Mesendoderm (in vitro differentiated cells): ENCODE data around the gene HNRNPUL1.

Experiments used
- DNase-seq: peaks from one replicate; pipeline ENCODE4 v3.0.0; 2013
- H2AK5ac ChIP-seq: 2 replicates; pipeline ENCODE4 v1.6.1; 2013; ENCODE audit warnings: low read length, inconsistent platforms
- H2BK120ac ChIP-seq: 2 replicates; pipeline ENCODE4 v1.6.1; 2013; ENCODE audit warnings: low read depth, mild to moderate bottlenecking, low read length, moderate library complexity, mixed read lengths
- H2BK15ac ChIP-seq: replicated peaks from 2 replicates; pipeline ENCODE4 v1.6.1; 2013; ENCODE audit warnings: low read depth, mild to moderate bottlenecking, moderate library complexity
- H2BK5ac ChIP-seq: 2 replicates; pipeline ENCODE4 v1.6.1; 2013; ENCODE audit warnings: low read length, inconsistent platforms
- H3K18ac ChIP-seq: 2 replicates; pipeline ENCODE4 v1.6.1; 2013; ENCODE audit warnings: mild to moderate bottlenecking, low read length, mixed read lengths
- H3K23ac ChIP-seq: one replicate; pipeline ENCODE4 v1.6.1; 2013; ENCODE audit warnings: low read length
- H3K27ac ChIP-seq: 2 replicates; pipeline ENCODE4 v1.5.1; 2013; ENCODE audit warnings: low read depth, mild to moderate bottlenecking, inconsistent platforms, low read length, moderate library complexity
- H3K27me3 ChIP-seq: 2 replicates; pipeline ENCODE4 v1.6.1; 2013; ENCODE audit warnings: low read length, control low read depth, mild to moderate bottlenecking, inconsistent platforms; ENCODE audit not compliant: insufficient read depth, poor library complexity
- H3K36me3 ChIP-seq: 2 replicates; pipeline ENCODE4 v1.6.1; 2013; ENCODE audit warnings: low read length, inconsistent platforms; ENCODE audit not compliant: control insufficient read depth, insufficient read depth
- H3K4ac ChIP-seq: one replicate; pipeline ENCODE4 v1.6.1; 2013; ENCODE audit warnings: low read depth, mild to moderate bottlenecking, low read length, moderate library complexity
- H3K4me1 ChIP-seq: 2 replicates; pipeline ENCODE4 v1.6.1; 2013; ENCODE audit warnings: low read depth, low read length, inconsistent platforms; ENCODE audit not compliant: control insufficient read depth
- H3K4me2 ChIP-seq: 2 replicates; pipeline ENCODE4 v1.6.1; 2013; ENCODE audit warnings: low read length
- H3K4me3 ChIP-seq: 2 replicates; pipeline ENCODE4 v1.5.1; 2013; ENCODE audit warnings: mild to moderate bottlenecking, low read length
- H3K56ac ChIP-seq: one replicate; pipeline ENCODE4 v1.6.1; 2013; ENCODE audit warnings: low read length
- H3K79me1 ChIP-seq: 2 replicates; pipeline ENCODE4 v1.6.1; 2013; ENCODE audit warnings: low read length, inconsistent platforms
- H3K79me2 ChIP-seq: 2 replicates; pipeline ENCODE4 v1.6.1; 2013; ENCODE audit warnings: mild to moderate bottlenecking, low read length; ENCODE audit not compliant: control insufficient read depth, insufficient read depth
- H3K9ac ChIP-seq: 2 replicates; pipeline ENCODE4 v1.6.1; 2013; ENCODE audit warnings: low read length, inconsistent platforms
- H4K5ac ChIP-seq: one replicate; pipeline ENCODE4 v1.6.1; 2013; ENCODE audit warnings: low read length
- H4K8ac ChIP-seq: one replicate; pipeline ENCODE4 v1.6.1; 2013; ENCODE audit warnings: low read depth, mild to moderate bottlenecking, control low read depth, low read length, moderate library complexity
- WGBS: extraction: QIAGEN DNeasy Blood & Tissue Kit; methylation state at CpG from one replicate; pipeline ENCODE4 v1.1.7; 2013; ENCODE audit warnings: low lambda C conversion rate, missing lambda C conversion rate; ENCODE audit not compliant: insufficient coverage; ENCODE audit errors: extremely low coverage; 5-methylcytosine and 5-hydroxymethylcytosine counted together

Gene HNRNPUL1

GRCh38 chr19:41238244-41238643 lies 25.9 kb upstream of the HNRNPUL1 start:
- Histone ChIP-seq H4K5ac (no peak overlapping the region), H3K79me2 (no peaks in the 10 kb centered on the region), H3K4me2 (no peak overlapping the region), H4K8ac (no peak overlapping the region), H3K4me3 (no peak overlapping the region), H3K23ac (no peak overlapping the region), H3K27me3 (no peaks in the 10 kb centered on the region), H3K36me3 (peaks cover 5% of the 10 kb centered on the region), H3K79me1 (no peaks in the 10 kb centered on the region), H3K56ac (no peak overlapping the region), H2BK120ac (no peak overlapping the region), H2AK5ac (no peak overlapping the region), H2BK15ac (no peak overlapping the region), H3K18ac (no peak overlapping the region), H3K4ac (no peak overlapping the region), H3K9ac (no peak overlapping the region), H3K27ac (no peak overlapping the region), H2BK5ac (no peak overlapping the region), H3K4me1 (no peaks in the 10 kb centered on the region)
- no peak for DNase-seq
- no CpG with 5 or more reads among the region's 10 CpGs for WGBS

DNA sequence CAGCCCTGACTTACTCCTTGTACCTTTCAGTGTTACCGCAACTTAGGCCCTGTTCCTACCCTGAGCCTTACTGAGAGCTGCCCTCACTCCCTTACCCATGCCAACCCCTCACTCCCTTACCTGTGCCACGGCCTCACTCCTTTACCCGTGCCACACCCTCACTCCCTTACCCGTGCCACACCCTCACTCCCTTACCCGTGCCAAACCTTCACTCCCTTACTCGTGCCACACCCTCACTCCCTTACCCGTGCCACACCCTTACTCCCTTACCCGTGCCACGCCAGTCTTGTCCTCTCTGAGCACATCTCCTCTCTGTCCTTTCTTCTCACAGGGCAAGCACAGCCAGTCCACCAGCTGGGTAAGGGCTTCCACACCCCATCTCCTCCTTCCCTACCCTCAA lies 24.8 kb upstream of the HNRNPUL1 start:
- WGBS, result no CpG with 5 or more reads among the region's 9 CpGs
- Histone ChIP-seq H4K8ac (no peak overlapping the region), H4K5ac (no peak overlapping the region)

GRCh38 chr19:41239961-41240574 lies 24.1 kb upstream of the HNRNPUL1 start:
- Histone ChIP-seq H3K27me3 (no peaks in the 10 kb centered on the region), H3K4me1 (no peaks in the 10 kb centered on the region), H3K4me2 (no peak overlapping the region), H3K36me3 (peaks cover 5% of the 10 kb centered on the region), H3K4me3 (no peak overlapping the region), H4K5ac (no peak overlapping the region), H3K79me1 (no peaks in the 10 kb centered on the region), H2AK5ac (no peak overlapping the region), H2BK5ac (no peak overlapping the region), H2BK120ac (no peak overlapping the region), H3K4ac (no peak overlapping the region), H3K79me2 (no peaks in the 10 kb centered on the region), H3K27ac (no peak overlapping the region), H4K8ac (no peak overlapping the region), H3K18ac (no peak overlapping the region), H3K23ac (no peak overlapping the region), H3K9ac (no peak overlapping the region), H2BK15ac (no peak overlapping the region), H3K56ac (no peak overlapping the region)
- WGBS, result no CpG with 5 or more reads among the region's 2 CpGs
- no peak for DNase-seq

More for the DNA sequence above, 24.8 kb upstream of the HNRNPUL1 start:
- no peak overlapping the region for H2BK5ac ChIP-seq
- H3K18ac ChIP-seq, result no peak overlapping the region
- no peak for DNase-seq
- no peak overlapping the region for H2AK5ac ChIP-seq
- peaks cover 5% of the 10 kb centered on the region for H3K36me3 ChIP-seq
- no peak overlapping the region for H3K4ac ChIP-seq
- H3K4me1 ChIP-seq, result no peaks in the 10 kb centered on the region
- H3K23ac ChIP-seq, result no peak overlapping the region
- no peak overlapping the region for H3K4me3 ChIP-seq
- no peak overlapping the region for H2BK15ac ChIP-seq
- H3K4me2 ChIP-seq, result no peak overlapping the region
- no peak overlapping the region for H3K56ac ChIP-seq
- no peaks in the 10 kb centered on the region for H3K79me1 ChIP-seq
- no peak overlapping the region for H2BK120ac ChIP-seq
- no peak overlapping the region for H3K9ac ChIP-seq
- H3K79me2 ChIP-seq, result no peaks in the 10 kb centered on the region
- H3K27me3 ChIP-seq, result no peaks in the 10 kb centered on the region
- H3K27ac ChIP-seq, result no peak overlapping the region

DNA sequence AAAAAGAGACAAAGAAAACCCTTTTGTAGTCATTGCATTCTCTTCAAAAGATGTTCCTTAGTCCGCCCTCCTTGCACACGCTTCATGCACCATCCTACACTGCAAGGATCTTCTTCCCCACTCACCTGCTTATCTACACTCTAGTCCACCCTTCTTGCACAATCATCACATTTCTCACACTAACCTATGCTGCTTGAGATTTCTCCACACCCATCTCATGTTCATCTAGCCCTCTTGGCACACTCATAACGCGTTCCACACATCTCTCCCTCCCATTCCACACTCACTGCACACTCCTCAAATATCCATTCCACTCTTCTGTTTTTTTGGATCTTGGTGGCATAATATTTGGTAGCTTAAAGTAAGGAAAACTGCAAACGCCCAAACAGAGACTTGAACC lies 22.3 kb upstream of the HNRNPUL1 start:
- Histone ChIP-seq H4K5ac (no peak overlapping the region), H3K56ac (no peak overlapping the region), H3K4ac (no peak overlapping the region), H3K4me2 (no peak overlapping the region), H3K4me3 (no peak overlapping the region), H3K9ac (no peak overlapping the region), H3K18ac (no peak overlapping the region), H3K36me3 (peaks cover 3% of the 10 kb centered on the region), H4K8ac (no peak overlapping the region), H3K79me2 (no peaks in the 10 kb centered on the region), H2BK5ac (no peak overlapping the region), H2AK5ac (no peak overlapping the region), H3K4me1 (no peaks in the 10 kb centered on the region), H3K23ac (no peak overlapping the region), H2BK120ac (no peak overlapping the region), H3K27me3 (no peaks in the 10 kb centered on the region), H2BK15ac (no peak overlapping the region), H3K79me1 (no peaks in the 10 kb centered on the region), H3K27ac (no peak overlapping the region)
- 100% methylated on average over 2 of the region's 5 CpGs for WGBS
- no peak for DNase-seq

- Histone ChIP-seq H3K18ac (no peak overlapping the region), H3K27me3 (no peaks in the 10 kb centered on the region), H4K5ac (no peak overlapping the region), H3K4me2 (no peak overlapping the region), H3K23ac (no peak overlapping the region), H3K79me1 (no peaks in the 10 kb centered on the region), H2BK5ac (no peak overlapping the region), H3K27ac (no peak overlapping the region), H3K56ac (no peak overlapping the region), H3K4me1 (no peaks in the 10 kb centered on the region), H2AK5ac (no peak overlapping the region), H3K4ac (no peak overlapping the region), H2BK120ac (no peak overlapping the region), H3K4me3 (no peak overlapping the region), H3K79me2 (no peaks in the 10 kb centered on the region), H2BK15ac (no peak overlapping the region), H3K9ac (no peak overlapping the region), H4K8ac (no peak overlapping the region), H3K36me3 (peaks cover 3% of the 10 kb centered on the region)
- DNase-seq, result no peak
- WGBS, result no CpG with 5 or more reads among the region's 4 CpGs
These were observed 20.1 kb upstream of the HNRNPUL1 start for GRCh38 chr19:41244117-41244516.

DNA sequence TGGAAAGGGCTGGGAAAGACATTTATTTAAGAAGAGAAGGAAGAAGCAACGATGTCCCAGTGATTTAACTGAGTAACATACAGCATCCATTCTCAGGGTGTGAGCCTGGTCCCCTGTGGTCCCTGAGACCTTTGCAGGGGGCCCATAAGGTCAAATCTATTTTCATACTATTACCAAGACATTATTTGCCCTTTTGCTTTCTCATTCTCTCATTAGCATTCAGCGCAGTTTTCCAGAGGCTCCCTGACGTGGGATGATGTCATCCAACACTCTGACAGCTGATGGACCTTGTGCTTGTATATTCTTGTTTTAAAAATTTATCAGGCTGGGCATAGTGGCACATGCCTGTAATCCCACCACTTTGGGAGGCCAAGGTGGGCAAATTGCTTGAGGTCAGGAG lies 18.3 kb upstream of the HNRNPUL1 start:
- no peak overlapping the region for H2AK5ac ChIP-seq
- no peaks in the 10 kb centered on the region for H3K79me2 ChIP-seq
- no peak overlapping the region for H3K4me2 ChIP-seq
- H3K27ac ChIP-seq, result no peak overlapping the region
- no peak overlapping the region for H4K5ac ChIP-seq
- no peaks in the 10 kb centered on the region for H3K4me1 ChIP-seq
- no CpG with 5 or more reads among the region's 3 CpGs for WGBS
- no peak for DNase-seq
- no peak overlapping the region for H3K23ac ChIP-seq
- H2BK5ac ChIP-seq, result no peak overlapping the region
- H3K79me1 ChIP-seq, result no peaks in the 10 kb centered on the region
- H3K27me3 ChIP-seq, result no peaks in the 10 kb centered on the region
- H2BK120ac ChIP-seq, result no peak overlapping the region
- no peak overlapping the region for H3K18ac ChIP-seq
- peaks cover 2% of the 10 kb centered on the region for H3K36me3 ChIP-seq
- no peak overlapping the region for H3K4me3 ChIP-seq
- no peak overlapping the region for H3K9ac ChIP-seq
- no peak overlapping the region for H3K4ac ChIP-seq
- H3K56ac ChIP-seq, result no peak overlapping the region
- H2BK15ac ChIP-seq, result no peak overlapping the region
- no peak overlapping the region for H4K8ac ChIP-seq
